ENCODE data around the gene MRPL46.

MRPL46 gene

DNA sequence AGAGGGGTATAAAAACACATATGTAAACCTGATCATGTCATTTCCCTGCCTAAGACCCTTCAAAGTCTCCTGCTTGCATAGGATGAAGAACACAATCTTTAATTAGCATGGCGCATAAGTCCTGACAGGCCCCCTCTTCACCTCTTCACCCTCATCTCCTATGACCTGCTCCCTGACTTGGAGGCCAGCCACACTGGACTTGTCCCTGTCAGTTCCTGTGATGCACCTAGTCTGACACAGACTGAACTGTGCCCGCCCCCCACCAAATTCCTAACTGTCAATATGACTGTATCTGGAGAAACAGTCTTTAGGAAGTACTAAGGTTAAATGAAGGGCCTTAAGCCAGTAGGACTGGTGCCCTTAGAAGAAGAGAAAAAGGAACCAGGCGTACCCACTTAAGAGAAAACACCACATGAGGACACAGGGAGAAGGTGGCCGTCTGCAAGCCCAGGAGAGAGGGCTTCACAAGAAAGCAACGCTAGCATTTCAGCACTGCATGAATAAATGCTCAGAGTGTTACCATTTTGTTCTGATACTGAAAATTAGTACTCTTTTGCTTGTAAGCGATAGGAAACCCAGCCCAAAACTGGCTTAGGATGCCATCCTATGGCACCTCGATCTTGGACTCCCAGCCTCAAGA lies 34.0 kb downstream of the MRPL46 start:
- no peak for DNase-seq
- Mint-ChIP-seq H3K4me3 (no peak overlapping the region), H3K27ac (no peak overlapping the region), H3K4me1 (no peaks in the 10 kb centered on the region), H3K9me3 (no peaks in the 10 kb centered on the region), H3K27me3 (peaks cover 23% of the 10 kb centered on the region)
- no peak for ATAC-seq

DNA sequence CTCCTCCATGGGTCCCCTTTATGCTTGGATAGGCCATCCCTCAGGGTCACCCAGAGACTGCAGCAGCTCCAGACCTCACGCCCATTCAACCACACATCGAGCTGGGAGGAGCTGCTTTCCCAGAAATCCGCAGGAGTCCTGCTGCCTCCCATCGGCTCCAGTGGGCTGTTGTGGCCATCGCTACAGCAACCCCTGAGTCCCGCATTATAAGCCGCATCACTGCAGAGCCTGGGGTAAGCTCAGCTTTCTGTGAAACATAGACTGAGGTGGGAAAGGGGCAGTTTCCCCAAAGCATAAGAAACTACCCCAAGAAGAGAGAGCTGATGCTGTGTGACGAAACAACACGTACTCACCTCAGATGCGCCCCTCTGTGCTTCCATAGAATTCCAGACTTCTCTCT lies 35.7 kb downstream of the MRPL46 start:
- H3K27me3 Mint-ChIP-seq: peaks cover 22% of the 10 kb centered on the region
- H3K9me3 Mint-ChIP-seq: no peaks in the 10 kb centered on the region
- ATAC-seq: no peak
- H3K27ac Mint-ChIP-seq: no peak overlapping the region
- no peak for DNase-seq
- no peaks in the 10 kb centered on the region for H3K4me1 Mint-ChIP-seq
- H3K4me3 Mint-ChIP-seq: no peak overlapping the region

DNA sequence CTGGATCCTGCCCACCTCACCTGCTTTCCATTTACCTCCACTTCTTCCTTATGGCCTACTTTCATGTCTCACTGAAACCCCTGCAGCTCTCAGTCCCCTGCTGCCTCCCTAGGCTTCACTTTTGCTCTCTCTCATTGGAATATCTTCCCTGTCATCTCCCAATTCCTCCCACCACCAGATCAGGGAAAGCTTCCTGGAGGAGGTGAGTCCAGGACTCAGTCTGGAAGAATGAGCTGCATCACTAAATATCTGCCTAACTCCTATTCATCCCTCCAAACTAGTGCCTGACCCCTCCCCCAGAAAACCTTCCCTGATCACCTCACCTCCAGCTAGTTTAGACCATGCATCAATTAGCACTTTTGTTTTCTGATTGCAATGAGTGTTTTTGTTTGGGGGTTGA lies 37.1 kb downstream of the MRPL46 start:
- ATAC-seq: no peak
- no peak for DNase-seq
- Mint-ChIP-seq H3K27me3 (peaks cover 22% of the 10 kb centered on the region), H3K4me3 (no peak overlapping the region), H3K9me3 (no peaks in the 10 kb centered on the region), H3K4me1 (no peaks in the 10 kb centered on the region), H3K27ac (peak overlapping the region in 1 of 2 donors; percentile 61)

DNA sequence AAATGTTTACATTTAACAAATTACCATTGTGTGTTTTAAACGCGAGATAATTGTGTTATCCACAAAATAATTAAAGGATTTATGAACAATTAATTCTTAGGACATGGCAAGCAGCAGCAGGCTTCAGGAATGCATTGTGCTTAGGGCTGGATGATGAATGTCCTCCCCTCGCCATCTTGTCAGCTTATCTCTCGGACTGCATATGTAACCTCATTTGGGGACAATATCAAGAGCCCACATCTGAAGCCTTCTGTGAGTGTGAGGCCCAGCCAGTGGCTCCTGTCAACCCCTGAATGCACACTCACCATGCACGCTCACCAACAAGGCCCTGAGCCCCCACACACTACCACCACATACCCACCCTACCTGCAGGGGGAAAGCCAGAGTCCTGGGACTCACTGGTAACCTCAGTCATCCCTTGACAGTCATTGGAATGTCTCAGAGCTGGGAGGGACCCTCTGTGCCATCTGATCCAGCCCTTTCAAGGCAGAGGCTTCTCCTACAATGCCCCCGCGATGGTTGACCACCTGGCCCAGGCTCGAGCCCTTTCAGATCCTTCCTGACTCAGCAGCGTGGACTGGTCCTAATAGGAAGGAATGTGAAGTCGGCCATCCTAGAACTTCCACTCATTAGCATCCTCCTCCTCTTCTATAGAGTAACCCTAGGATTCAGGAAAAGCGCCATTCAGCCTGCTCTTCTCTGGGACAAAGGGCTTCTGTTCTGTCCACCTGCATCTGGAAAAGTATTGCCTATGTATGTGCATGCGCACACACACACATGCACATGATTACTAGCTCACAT lies 38.2 kb downstream of the MRPL46 start:
- H3K27me3 Mint-ChIP-seq: peaks cover 22% of the 10 kb centered on the region
- no peak overlapping the region for H3K4me3 Mint-ChIP-seq
- H3K27ac Mint-ChIP-seq: peak overlapping the region in 1 of 2 donors; percentile 7
- no peaks in the 10 kb centered on the region for H3K4me1 Mint-ChIP-seq
- no peaks in the 10 kb centered on the region for H3K9me3 Mint-ChIP-seq
- ATAC-seq (no peak), DNase-seq (no peak)

DNA sequence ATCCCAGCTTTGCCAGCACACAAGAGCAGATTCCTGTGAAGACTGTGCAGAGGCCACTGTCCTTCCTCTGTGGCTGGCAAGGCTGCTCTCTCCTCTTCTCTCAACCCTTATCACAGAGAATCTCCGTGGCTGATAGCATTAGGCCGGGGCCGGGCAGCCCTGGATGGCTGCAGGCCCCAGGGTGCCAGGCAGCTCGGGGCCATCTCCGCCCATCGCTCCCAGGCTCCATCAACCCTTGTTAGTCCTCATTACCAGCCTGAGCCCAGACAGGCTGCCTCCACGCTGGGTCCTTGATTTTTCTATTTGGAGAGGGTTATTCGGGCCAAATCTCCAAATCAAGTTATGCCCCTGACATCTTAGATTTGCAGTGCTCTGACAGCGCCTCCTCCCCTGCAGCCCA lies 39.1 kb downstream of the MRPL46 start:
- no peaks in the 10 kb centered on the region for H3K4me1 Mint-ChIP-seq
- H3K27me3 Mint-ChIP-seq: peaks cover 22% of the 10 kb centered on the region
- no peaks in the 10 kb centered on the region for H3K9me3 Mint-ChIP-seq
- no peak for ATAC-seq
- no peak for DNase-seq
- H3K27ac Mint-ChIP-seq: no peak overlapping the region
- no peak overlapping the region for H3K4me3 Mint-ChIP-seq

DNA sequence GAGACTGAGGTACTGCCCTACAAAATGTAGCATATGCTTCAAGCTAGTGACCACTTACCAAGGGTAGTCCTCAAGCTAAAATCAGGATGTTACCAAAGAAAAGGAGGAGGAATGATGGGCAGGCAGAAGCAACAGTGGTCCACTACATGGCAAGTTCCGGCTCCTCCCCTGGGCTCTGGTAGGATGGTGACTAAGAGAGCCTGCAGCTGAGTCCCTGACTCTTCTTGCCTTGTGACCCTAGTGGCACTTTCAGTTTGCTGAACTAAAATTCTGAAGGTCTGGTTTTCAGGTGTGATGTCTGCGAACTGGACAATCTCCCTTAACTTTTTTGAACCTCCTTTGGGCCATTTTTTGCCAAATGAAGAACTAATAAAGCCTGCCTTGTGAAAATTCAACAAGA lies 40.9 kb downstream of the MRPL46 start:
- DNase-seq (no peak), ATAC-seq (no peak)
- Mint-ChIP-seq H3K4me1 (no peaks in the 10 kb centered on the region), H3K27ac (no peak overlapping the region), H3K4me3 (no peak overlapping the region), H3K9me3 (no peaks in the 10 kb centered on the region), H3K27me3 (peaks cover 22% of the 10 kb centered on the region)

DNA sequence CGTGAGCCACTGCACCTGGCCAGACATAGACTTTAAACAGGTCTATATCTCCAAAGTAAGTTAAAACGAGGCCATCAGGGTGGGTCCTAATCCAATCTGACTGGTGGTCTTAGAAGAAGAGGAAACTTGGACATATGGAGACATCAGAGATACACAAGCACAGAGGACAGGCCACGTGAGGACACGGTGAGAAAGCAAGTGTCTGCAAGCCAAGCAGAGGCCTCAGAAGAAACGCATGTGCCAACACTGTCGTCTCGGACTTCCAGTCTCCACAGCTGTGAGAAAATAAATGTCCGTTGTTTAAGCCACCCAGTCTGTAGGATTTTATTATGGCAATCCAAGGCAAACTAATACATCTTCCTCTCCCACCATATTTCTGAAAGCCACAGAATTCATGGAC lies 43.9 kb downstream of the MRPL46 start:
- Mint-ChIP-seq H3K9me3 (no peaks in the 10 kb centered on the region), H3K4me3 (no peak overlapping the region), H3K4me1 (no peaks in the 10 kb centered on the region), H3K27me3 (peaks cover 24% of the 10 kb centered on the region), H3K27ac (no peak overlapping the region)
- ATAC-seq (no peak), DNase-seq (no peak)

DNA sequence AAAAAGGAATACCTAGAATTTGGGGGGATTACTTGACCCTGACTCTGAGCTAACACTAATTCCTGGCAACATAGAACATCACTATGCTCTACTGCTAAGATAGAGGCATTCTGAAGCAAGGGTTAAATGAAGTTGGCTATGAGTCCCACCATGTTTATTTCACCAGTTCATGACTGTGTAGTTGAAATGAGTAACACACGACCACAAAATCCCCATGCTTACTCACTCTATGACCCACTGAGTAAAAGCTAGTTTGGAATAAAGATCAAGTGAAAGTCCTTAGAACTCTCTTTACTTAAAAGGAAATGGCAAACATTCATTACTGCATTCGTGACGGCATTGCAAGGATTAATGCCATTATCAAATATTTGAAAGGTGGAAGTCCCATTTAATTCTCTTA lies 47.4 kb downstream of the MRPL46 start:
- Mint-ChIP-seq H3K9me3 (no peaks in the 10 kb centered on the region), H3K27me3 (peaks cover 25% of the 10 kb centered on the region), H3K4me3 (no peak overlapping the region), H3K27ac (no peak overlapping the region), H3K4me1 (no peaks in the 10 kb centered on the region)
- peak; percentile 99 for ATAC-seq
- peak in 1 of 2 donors; percentile 26 for DNase-seq
